Endodermal cell (in vitro differentiated cells): ENCODE data around the gene UQCRC1. TPM values are rescaled to one million over a fixed set of nuclear protein-coding genes. Genes with fewer than 3 reads are reported as not detected.

Source experiments
- DNase-seq: peaks from one replicate; pipeline ENCODE4 v3.0.0-alpha.2; 2017
- H3K27ac ChIP-seq: 2 replicates; pipeline ENCODE4 v1.5.1; 2013; ENCODE audit warnings: mild to moderate bottlenecking, low read depth, low read length, moderate library complexity
- H3K27me3 ChIP-seq: 2 replicates; pipeline ENCODE4 v1.6.1; 2013; ENCODE audit warnings: mild to moderate bottlenecking, low read length, moderate library complexity; ENCODE audit not compliant: insufficient read depth, control insufficient read depth, poor library complexity, severe bottlenecking
- H3K36me3 ChIP-seq: 2 replicates; pipeline ENCODE4 v1.7.0; 2013; ENCODE audit warnings: mild to moderate bottlenecking, low read length, moderate library complexity; ENCODE audit not compliant: control insufficient read depth, insufficient read depth
- H3K4me1 ChIP-seq: one replicate; pipeline ENCODE4 v1.7.0; 2013; ENCODE audit warnings: low read length; ENCODE audit not compliant: control insufficient read depth, insufficient read depth
- H3K4me3 ChIP-seq: 2 replicates; pipeline ENCODE4 v1.5.1; 2013; ENCODE audit warnings: mild to moderate bottlenecking, low read length, moderate library complexity
- H3K9ac ChIP-seq: 2 replicates; pipeline ENCODE4 v1.6.1; 2013; ENCODE audit warnings: mild to moderate bottlenecking, low read length, moderate library complexity; ENCODE audit not compliant: poor library complexity, severe bottlenecking; ENCODE audit errors: extremely low read depth
- H3K9me3 ChIP-seq: 2 replicates; pipeline ENCODE4 v1.6.1; 2013; ENCODE audit warnings: mild to moderate bottlenecking, low read length, moderate library complexity; ENCODE audit not compliant: control insufficient read depth
- H3K27ac Mint-ChIP-seq: 2 replicates; pipeline ENCODE4 v1.8.0; 2020; ENCODE audit warnings: mixed read lengths
- H3K27me3 Mint-ChIP-seq: 2 replicates; pipeline ENCODE4 v1.8.0; 2021; ENCODE audit warnings: mild to moderate bottlenecking, mixed read lengths; ENCODE audit not compliant: insufficient read depth
- H3K36me3 Mint-ChIP-seq: 2 replicates; pipeline ENCODE4 v1.8.0; 2020; ENCODE audit warnings: low read depth, mixed read lengths
- H3K4me1 Mint-ChIP-seq: 2 replicates; pipeline ENCODE4 v1.8.0; 2020; ENCODE audit warnings: mixed read lengths
- H3K4me3 Mint-ChIP-seq: 2 replicates; pipeline ENCODE4 v1.8.0; 2020; ENCODE audit warnings: mild to moderate bottlenecking, moderate library complexity, mixed read lengths
- H3K9me3 Mint-ChIP-seq: 2 replicates; pipeline ENCODE4 v1.8.0; 2020; ENCODE audit warnings: mild to moderate bottlenecking, mixed read lengths
- WGBS, 2 experiments: methylation state at CpG; one replicate each; pipeline versions ENCODE4 v1.1.5 to v1.1.7; 2013; ENCODE audit warnings: missing lambda C conversion rate in 2 of 2, mixed read lengths in 1 of 2; ENCODE audit not compliant: insufficient coverage in 1 of 2, insufficient read length in 1 of 2; 5-methylcytosine and 5-hydroxymethylcytosine counted together
- total RNA-seq, 2 donors: library from RNA; stranded (reverse); fragmentation: NEBNext Ultra II Directional in 1 of 2; extraction: Animal tissue kit (Norgen Biotek cat#: 25700) in 1 of 2; gene quantifications; 2 replicates in 1 of 2; 3 replicates in 1 of 2; pipeline ENCODE4 v1.2.1, GENCODE V29; 2021
- TF ChIP-seq, protein P1 (sequence below): fragments of 200-600 bp; sonication (generic); conservative IDR thresholded peaks from 2 replicates; pipeline ENCODE4 v1.5.0; 2021; ENCODE audit warnings: antibody characterized with exemption, mild to moderate bottlenecking

UQCRC1 gene
- total RNA-seq, 2 donors from 2014 or later = 231 to 289 TPM

DNA sequence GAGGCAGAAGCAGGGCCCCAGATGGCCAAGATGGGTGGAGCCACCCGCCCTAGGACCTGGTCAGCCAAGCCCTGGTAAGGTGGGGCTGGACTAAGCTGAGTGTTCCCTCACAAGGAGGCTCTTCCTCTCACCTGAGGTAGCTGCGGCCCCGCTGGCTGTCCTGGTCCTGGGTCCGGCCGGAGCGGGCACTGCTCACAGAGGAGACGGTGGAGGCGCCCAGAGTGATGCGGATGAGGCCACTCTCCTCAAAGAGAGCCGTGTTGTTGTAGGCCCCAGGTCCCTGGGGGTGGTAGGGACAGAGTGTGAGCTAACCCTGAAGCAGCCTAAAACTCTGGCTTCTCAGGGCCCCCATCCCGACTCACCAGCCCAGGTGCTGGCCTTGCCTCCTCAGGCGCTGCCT lies 33.2 kb upstream of the UQCRC1 start:
- Mint-ChIP-seq H3K4me3 (no peak overlapping the region), H3K27me3 (no peaks in the 10 kb centered on the region), H3K36me3 (peaks cover 34% of the 10 kb centered on the region), H3K27ac (no peak overlapping the region), H3K9me3 (no peaks in the 10 kb centered on the region), H3K4me1 (no peaks in the 10 kb centered on the region)
- WGBS, 2 experiments = 92 to 96% methylated on average over 10 to 12 of the region's 12 CpGs
- Histone ChIP-seq H3K9ac (no peak overlapping the region), H3K4me1 (no peaks in the 10 kb centered on the region), H3K9me3 (no peaks in the 10 kb centered on the region), H3K36me3 (peaks cover 15% of the 10 kb centered on the region), H3K4me3 (no peak overlapping the region), H3K27ac (no peak overlapping the region), H3K27me3 (no peaks in the 10 kb centered on the region)
- DNase-seq = no peak
- TF ChIP-seq, protein P1, sequence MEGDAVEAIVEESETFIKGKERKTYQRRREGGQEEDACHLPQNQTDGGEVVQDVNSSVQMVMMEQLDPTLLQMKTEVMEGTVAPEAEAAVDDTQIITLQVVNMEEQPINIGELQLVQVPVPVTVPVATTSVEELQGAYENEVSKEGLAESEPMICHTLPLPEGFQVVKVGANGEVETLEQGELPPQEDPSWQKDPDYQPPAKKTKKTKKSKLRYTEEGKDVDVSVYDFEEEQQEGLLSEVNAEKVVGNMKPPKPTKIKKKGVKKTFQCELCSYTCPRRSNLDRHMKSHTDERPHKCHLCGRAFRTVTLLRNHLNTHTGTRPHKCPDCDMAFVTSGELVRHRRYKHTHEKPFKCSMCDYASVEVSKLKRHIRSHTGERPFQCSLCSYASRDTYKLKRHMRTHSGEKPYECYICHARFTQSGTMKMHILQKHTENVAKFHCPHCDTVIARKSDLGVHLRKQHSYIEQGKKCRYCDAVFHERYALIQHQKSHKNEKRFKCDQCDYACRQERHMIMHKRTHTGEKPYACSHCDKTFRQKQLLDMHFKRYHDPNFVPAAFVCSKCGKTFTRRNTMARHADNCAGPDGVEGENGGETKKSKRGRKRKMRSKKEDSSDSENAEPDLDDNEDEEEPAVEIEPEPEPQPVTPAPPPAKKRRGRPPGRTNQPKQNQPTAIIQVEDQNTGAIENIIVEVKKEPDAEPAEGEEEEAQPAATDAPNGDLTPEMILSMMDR = no peak

DNA sequence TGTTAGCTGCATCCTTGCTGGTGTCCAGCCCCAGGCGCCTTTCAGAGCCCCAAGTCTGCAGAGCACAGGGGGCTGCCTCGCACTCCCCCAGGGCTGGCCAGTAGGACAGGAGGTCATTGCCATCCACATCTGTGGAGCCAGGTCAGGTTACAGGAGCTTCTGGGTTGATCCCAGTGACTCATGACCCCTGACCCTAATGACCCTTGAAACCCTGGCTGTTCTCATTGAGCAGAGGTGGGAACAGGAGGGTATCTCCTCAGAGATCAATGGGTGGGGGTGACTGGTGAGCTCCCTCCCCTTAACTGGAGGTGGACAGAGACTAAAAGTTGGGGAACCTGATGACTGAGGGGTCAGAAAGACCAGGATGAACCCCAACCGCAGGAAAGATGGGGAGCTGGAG lies 31.9 kb upstream of the UQCRC1 start:
- H3K27me3 ChIP-seq = no peaks in the 10 kb centered on the region
- H3K27ac ChIP-seq = no peak overlapping the region
- no peaks in the 10 kb centered on the region for H3K9me3 ChIP-seq
- no peak overlapping the region for H3K27ac Mint-ChIP-seq
- H3K36me3 ChIP-seq = peaks cover 15% of the 10 kb centered on the region
- TF ChIP-seq, protein P1 = no peak
- no peaks in the 10 kb centered on the region for H3K27me3 Mint-ChIP-seq
- H3K4me3 ChIP-seq = no peak overlapping the region
- no peak for DNase-seq
- peaks cover 9% of the 10 kb centered on the region for H3K4me1 Mint-ChIP-seq
- H3K4me1 ChIP-seq = peaks cover 10% of the 10 kb centered on the region
- H3K36me3 Mint-ChIP-seq = peaks cover 30% of the 10 kb centered on the region
- WGBS, 2 experiments = 90 to 91% methylated on average over 2 to 3 of the region's 3 CpGs
- H3K9me3 Mint-ChIP-seq = no peaks in the 10 kb centered on the region
- H3K9ac ChIP-seq = no peak overlapping the region
- H3K4me3 Mint-ChIP-seq = no peak overlapping the region

DNA sequence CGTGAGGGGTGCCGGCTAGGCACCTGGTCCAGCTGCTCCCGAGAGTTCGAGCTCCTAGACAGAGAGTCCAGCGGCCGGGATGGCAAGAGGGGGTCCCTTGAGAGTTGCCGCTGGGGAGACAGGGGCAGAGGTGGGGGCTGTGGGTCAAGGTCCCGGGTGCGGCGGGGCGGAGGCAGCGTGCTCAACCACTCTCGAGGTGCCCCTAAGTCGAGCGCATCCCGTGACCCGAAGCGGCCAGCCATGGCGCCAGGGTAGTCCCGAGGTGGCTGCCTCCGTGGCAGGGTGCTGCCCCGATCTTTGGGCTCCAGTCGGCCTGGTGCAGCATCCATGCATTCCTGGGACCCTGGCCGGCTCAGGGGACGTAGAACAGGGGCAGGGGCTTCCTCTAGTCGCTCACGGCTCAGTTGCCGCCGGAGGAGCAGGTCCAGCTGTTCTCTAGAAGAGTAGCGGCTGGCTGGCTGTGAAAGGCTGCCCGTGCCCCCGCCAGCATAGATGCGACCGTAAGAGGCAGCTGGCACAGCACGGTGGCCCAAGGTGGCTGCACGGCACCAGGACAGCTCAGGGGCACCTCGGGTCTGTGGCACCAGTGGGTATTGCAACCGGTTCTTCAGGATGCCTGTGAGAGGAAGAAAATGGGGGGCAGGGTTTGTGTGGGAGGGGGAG lies 30.6 kb upstream of the UQCRC1 start:
- DNase-seq = no peak
- H3K4me3 Mint-ChIP-seq = no peak overlapping the region
- 92 to 97% methylated on average over 24 to 38 of the region's 38 CpGs for WGBS, 2 experiments
- Histone ChIP-seq H3K27ac (no peak overlapping the region), H3K4me3 (no peak overlapping the region), H3K36me3 (peaks cover 15% of the 10 kb centered on the region), H3K4me1 (peaks cover 11% of the 10 kb centered on the region), H3K9ac (no peak overlapping the region), H3K27me3 (no peaks in the 10 kb centered on the region), H3K9me3 (no peaks in the 10 kb centered on the region)
- TF ChIP-seq, protein P1 = no peak
- H3K27ac Mint-ChIP-seq = no peak overlapping the region
- H3K4me1 Mint-ChIP-seq = peaks cover 15% of the 10 kb centered on the region
- peaks cover 28% of the 10 kb centered on the region for H3K36me3 Mint-ChIP-seq
- H3K9me3 Mint-ChIP-seq = no peaks in the 10 kb centered on the region
- H3K27me3 Mint-ChIP-seq = no peaks in the 10 kb centered on the region
